NCI-H1048 (cell line): ENCODE measurements around the gene OR56A1.

ENCODE experiments used
- DNase-seq: peaks from one replicate; lab custom pipeline; 2025; lab: John Stamatoyannopoulos, UW

OR56A1 gene

GRCh38 chr11:5989203-5989602 lies 41.4 kb downstream of the OR56A1 start:
- no peak for DNase-seq

GRCh38 chr11:5986885-5987284 lies 43.7 kb downstream of the OR56A1 start, which contains the start of gene OR52L1:
Gene OR52L1 (minus strand): TSS chr11:5986985. CDS start chr11:5986930, 55 bp downstream.
- DNase-seq: no peak

GRCh38 chr11:5983443-5983842 lies 47.1 kb downstream of the OR56A1 start:
- no peak for DNase-seq

DNA sequence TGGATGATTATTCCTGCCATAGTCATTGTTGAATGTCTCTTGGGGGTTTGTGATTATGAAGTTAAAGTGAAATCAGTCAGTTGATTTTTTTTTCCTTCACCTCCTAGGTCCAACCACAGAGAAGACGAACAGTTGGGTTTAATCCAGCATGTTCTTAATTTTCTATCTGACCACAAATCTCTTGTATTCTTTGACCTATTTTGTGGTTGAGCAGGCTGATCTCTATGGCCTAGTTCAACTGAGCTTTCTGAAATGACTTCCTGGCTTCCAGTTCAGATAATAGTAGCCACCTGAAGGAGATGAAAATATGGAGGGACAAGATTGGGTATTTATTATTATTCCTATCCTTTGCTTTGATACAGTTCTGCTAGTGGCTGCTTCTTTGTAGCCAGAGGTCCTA lies 57.0 kb downstream of the OR56A1 start:
- no peak for DNase-seq
